ENCODE measurements around the gene ASXL1.

ASXL1 gene

DNA sequence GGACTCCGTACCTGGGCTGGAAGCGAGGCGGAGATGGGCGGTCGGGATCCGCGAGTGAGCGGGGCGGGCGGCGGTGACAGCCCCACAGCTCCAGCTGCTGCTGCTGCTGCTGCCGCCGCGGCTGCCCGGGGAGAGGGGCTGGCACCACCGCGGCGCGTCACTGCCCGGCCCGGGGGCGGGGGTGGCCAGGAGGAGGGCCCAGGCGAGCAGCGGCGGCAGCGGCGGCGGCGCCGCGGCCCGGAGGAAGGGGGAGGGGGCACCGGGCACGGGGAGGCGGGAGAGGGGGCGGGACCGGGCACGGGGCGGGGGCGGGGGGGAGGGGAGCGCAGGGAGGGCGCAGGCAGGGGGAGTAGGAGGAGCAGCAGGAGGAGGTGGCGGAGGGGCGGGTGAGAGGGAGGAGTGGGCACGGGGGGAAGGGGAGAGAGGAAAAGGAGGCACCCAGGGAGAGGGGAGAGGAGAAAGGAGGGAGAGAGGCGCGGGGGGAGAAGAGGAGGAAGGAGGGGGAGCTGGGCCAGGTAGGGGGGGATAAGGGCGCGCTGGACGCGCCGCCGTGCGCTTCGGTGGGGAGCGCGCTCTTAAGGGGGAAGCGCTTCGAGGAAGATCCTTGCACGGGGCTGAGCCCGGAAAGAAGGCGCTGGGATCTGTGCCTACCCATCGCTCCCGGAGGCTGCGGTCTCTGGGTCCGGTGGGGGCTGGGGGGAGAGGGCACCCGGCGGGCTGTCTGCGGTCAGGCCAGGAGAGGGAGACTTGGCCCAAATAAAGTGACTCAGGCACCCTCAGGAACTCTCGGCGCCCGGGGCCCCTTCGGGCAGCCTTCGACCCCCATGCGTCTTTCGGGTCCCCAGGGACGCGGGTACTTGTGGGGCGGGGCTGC, 125.5 kb downstream of the ASXL1 start:
- peak; percentile 74 for DNase-seq (ENCODE audit: low spot score)
- POLR2A ChIA-PET (ENCODE audit: low non-redundant PET): interaction anchor here (0.5 kb wide), 1 partner anchor 336 kb away, joined by 3 read pairs; no protein-coding TSS in a partner anchor
- CTCF ChIA-PET: no interaction called here
- peak overlapping the region; percentile 83 for H3K27ac ChIP-seq
- TF ChIP-seq, protein P1, sequence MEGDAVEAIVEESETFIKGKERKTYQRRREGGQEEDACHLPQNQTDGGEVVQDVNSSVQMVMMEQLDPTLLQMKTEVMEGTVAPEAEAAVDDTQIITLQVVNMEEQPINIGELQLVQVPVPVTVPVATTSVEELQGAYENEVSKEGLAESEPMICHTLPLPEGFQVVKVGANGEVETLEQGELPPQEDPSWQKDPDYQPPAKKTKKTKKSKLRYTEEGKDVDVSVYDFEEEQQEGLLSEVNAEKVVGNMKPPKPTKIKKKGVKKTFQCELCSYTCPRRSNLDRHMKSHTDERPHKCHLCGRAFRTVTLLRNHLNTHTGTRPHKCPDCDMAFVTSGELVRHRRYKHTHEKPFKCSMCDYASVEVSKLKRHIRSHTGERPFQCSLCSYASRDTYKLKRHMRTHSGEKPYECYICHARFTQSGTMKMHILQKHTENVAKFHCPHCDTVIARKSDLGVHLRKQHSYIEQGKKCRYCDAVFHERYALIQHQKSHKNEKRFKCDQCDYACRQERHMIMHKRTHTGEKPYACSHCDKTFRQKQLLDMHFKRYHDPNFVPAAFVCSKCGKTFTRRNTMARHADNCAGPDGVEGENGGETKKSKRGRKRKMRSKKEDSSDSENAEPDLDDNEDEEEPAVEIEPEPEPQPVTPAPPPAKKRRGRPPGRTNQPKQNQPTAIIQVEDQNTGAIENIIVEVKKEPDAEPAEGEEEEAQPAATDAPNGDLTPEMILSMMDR (conservative IDR thresholded peaks at IDR 0.05; ENCODE audit: low read depth): no peak

- POLR2A ChIA-PET (ENCODE audit: low non-redundant PET): no interaction called here
These were observed 126.3 kb downstream of the ASXL1 start for GRCh38 chr20:32484225-32484957.

DNA sequence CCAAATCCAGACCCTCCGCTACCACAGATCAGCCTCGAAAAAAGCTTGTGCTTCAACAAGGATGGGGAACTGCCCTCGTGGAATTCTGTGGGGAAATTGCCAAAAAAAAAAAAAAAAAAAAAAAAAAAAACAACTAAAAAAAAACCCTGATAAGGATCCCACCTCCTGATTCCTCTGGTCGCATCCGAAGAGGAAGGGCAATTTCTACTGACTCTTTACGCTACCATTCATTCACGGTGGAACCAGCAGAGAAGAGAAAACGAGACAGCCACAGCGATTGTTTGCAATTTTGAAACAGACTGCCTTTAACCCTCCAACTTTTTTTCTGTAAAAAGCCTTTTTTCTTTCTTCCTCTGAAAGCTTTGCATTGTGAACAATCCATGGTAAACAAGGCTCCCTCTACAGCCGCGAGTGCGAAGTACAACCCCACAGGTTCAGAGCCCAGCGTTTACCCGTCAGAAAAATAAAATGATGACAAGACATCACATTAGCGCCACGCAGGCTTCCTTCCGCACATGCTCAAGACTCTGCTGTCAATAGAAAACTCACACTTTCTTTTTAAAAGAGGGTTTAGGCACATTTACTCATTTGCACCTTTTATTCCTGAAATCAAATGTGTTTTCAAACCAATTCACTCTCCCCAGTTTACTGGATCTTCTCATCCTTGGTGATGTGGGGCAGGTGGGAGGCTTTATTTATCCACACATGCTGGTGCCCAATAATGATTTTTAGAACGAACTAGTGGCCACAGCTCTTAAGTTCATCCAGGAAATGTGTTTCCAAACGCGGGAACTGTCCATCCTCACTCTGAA, 127.0 kb downstream of the ASXL1 start:
- CTCF ChIA-PET: interaction anchor here (0.6 to 2.1 kb wide), 30 partner anchors 10 to 776 kb away, joined by 3 to 22 read pairs (median 4); no protein-coding TSS in a partner anchor
- DNase-seq (ENCODE audit: low spot score): peak; percentile 80
- TF ChIP-seq, protein P1 (conservative IDR thresholded peaks at IDR 0.05; ENCODE audit: low read depth): peak; percentile 99
- POLR2A ChIA-PET (ENCODE audit: low non-redundant PET): no interaction called here
- peak overlapping the region; percentile 83 for H3K27ac ChIP-seq

More at GRCh38 chr20:32484225-32484957, 126.3 kb downstream of the ASXL1 start:
- TF ChIP-seq, protein P1 (conservative IDR thresholded peaks at IDR 0.05; ENCODE audit: low read depth): no peak
- DNase-seq (ENCODE audit: low spot score): no peak
- CTCF ChIA-PET: interaction anchor here (0.6 to 2.1 kb wide), 23 partner anchors 10 to 776 kb away, joined by 3 to 22 read pairs (median 4); no protein-coding TSS in a partner anchor
- H3K27ac ChIP-seq: peak overlapping the region; percentile 83

DNA sequence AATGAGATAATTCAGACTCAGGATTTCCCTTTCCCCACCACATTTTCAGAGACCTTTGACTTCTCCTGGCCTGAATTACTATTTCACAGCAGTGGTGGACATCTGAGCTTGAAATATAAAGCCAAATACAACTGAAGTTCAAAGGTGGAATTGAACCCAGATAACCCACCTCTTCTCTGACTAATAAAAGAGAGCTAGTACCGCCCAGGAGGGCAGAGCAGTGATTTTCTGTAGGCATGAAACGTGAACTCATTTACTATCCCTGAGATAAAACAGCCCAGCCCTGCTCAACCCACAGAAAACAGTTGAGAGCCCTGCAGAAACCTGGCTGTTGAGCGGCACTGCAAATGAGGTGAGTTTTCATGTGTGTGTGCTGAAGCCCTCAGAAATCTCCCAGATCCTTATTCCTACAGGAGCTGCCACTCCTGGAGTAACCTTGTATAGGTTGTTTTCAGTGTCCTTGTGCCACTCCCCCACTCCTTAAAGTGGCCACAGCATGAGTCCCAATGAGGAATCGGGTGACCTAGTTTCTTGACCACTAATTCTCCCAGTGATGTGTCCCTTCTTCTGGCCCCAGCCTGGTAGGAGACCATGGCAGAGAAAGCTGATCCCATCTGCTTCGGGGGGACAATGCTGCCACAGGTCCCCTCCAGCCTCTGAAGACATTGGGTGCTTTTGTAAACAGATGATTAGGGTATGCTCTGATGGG, 127.8 kb downstream of the ASXL1 start:
- H3K27ac ChIP-seq: no peak overlapping the region
- CTCF ChIA-PET: interaction anchor here (0.6 to 2.1 kb wide), 15 partner anchors 11 to 1653 kb away, joined by 3 to 22 read pairs (median 4); no protein-coding TSS in a partner anchor
- TF ChIP-seq, protein P1 (conservative IDR thresholded peaks at IDR 0.05; ENCODE audit: low read depth): no peak
- no peak for DNase-seq (ENCODE audit: low spot score)
- POLR2A ChIA-PET (ENCODE audit: low non-redundant PET): no interaction called here

GRCh38 chr20:32487381-32487780, 129.2 kb downstream of the ASXL1 start:
- TF ChIP-seq, protein P1 (conservative IDR thresholded peaks at IDR 0.05; ENCODE audit: low read depth): no peak
- POLR2A ChIA-PET (ENCODE audit: low non-redundant PET): no interaction called here
- DNase-seq (ENCODE audit: low spot score): no peak
- CTCF ChIA-PET: interaction anchor here (1.0 kb wide), 1 partner anchor 13 kb away, joined by 3 read pairs; no protein-coding TSS in a partner anchor
- no peak overlapping the region for H3K27ac ChIP-seq
